GM18507 (cell line): Measurements from ENCODE around the gene SLC8A2.

Experiments used
- DNase-seq: peaks from one replicate; pipeline ENCODE4 v3.0.0; 2011; ENCODE audit warnings: low read depth; ENCODE audit not compliant: insufficient read length; ENCODE audit errors: extremely low spot score
- FAIRE-seq: peaks from 2 replicates; lab custom pipeline; 2011; peaks lifted over from hg19 to GRCh38; lab: Jason Lieb, UNC

SLC8A2 gene

GRCh38 chr19:47470447-47471195 lies 1.1 kb downstream of the SLC8A2 start:
- no peak for FAIRE-seq
- no peak for DNase-seq

- FAIRE-seq (no peak), DNase-seq (no peak)
These were observed 2.0 kb downstream of the SLC8A2 start for GRCh38 chr19:47469719-47470118.

GRCh38 chr19:47469363-47469700 lies 2.4 kb downstream of the SLC8A2 start:
- DNase-seq (no peak), FAIRE-seq (no peak)

GRCh38 chr19:47467914-47468313 lies 3.8 kb downstream of the SLC8A2 start:
- no peak for FAIRE-seq
- no peak for DNase-seq

- DNase-seq, result no peak
- no peak for FAIRE-seq
These were observed 5.7 kb downstream of the SLC8A2 start for GRCh38 chr19:47465957-47466356.

GRCh38 chr19:47464675-47465419 lies 6.8 kb downstream of the SLC8A2 start:
- DNase-seq, result no peak
- no peak for FAIRE-seq

- FAIRE-seq, result no peak
- DNase-seq, result no peak
These were observed 9.8 kb downstream of the SLC8A2 start for GRCh38 chr19:47461876-47462275.

GRCh38 chr19:47459477-47459876 lies 12.2 kb downstream of the SLC8A2 start:
- DNase-seq (no peak), FAIRE-seq (no peak)

GRCh38 chr19:47458672-47459071 lies 13.0 kb downstream of the SLC8A2 start:
- FAIRE-seq (no peak), DNase-seq (no peak)

GRCh38 chr19:47456721-47457474 lies 14.8 kb downstream of the SLC8A2 start:
- DNase-seq, result no peak
- FAIRE-seq, result no peak

- DNase-seq (no peak), FAIRE-seq (no peak)
These were observed 21.2 kb downstream of the SLC8A2 start for GRCh38 chr19:47450478-47450877.

- no peak for FAIRE-seq
These were observed 23.3 kb downstream of the SLC8A2 start for GRCh38 chr19:47448360-47448727.

GRCh38 chr19:47447470-47448359 lies 24.0 kb downstream of the SLC8A2 start:
- peak; percentile 5 for FAIRE-seq
- no peak for DNase-seq

More at GRCh38 chr19:47448360-47448727, 23.3 kb downstream of the SLC8A2 start:
- DNase-seq, result no peak

GRCh38 chr19:47446534-47447469 lies 24.9 kb downstream of the SLC8A2 start:
- FAIRE-seq, result no peak

GRCh38 chr19:47445937-47446402 lies 25.7 kb downstream of the SLC8A2 start:
- no peak for DNase-seq
- FAIRE-seq, result no peak

More at GRCh38 chr19:47446534-47447469, 24.9 kb downstream of the SLC8A2 start:
- no peak for DNase-seq

GRCh38 chr19:47445527-47445926 lies 26.2 kb downstream of the SLC8A2 start:
- FAIRE-seq (no peak), DNase-seq (no peak)

GRCh38 chr19:47444388-47444821 lies 27.3 kb downstream of the SLC8A2 start:
- DNase-seq (no peak), FAIRE-seq (no peak)

- DNase-seq, result no peak
- FAIRE-seq, result no peak
These were observed 28.4 kb downstream of the SLC8A2 start for GRCh38 chr19:47443331-47443730.
